Neutrophil (primary cell): ENCODE results near the gene ACAD11.

Experiments used
- H3K27ac ChIP-seq: fragments of 200-600 bp; sonication (generic); 2 replicates; pipeline ENCODE4 v1.5.1; 2016; ENCODE audit warnings: mild to moderate bottlenecking, moderate library complexity
- H3K27me3 ChIP-seq: fragments of 200-600 bp; sonication (generic); 2 replicates; pipeline ENCODE4 v1.6.0; 2016; ENCODE audit warnings: mild to moderate bottlenecking
- H3K36me3 ChIP-seq: fragments of 200-600 bp; sonication (generic); 2 replicates; pipeline ENCODE4 v1.5.1; 2017
- H3K4me1 ChIP-seq, 2 experiments: fragments of 200-600 bp in 1 of 2; sonication (generic) in 1 of 2; 1 replicate in 1 of 2; 2 replicates in 1 of 2; pipeline versions ENCODE4 v1.5.1 to v1.6.1; 2013 to 2016; ENCODE audit warnings: low read depth in 1 of 2, low read length in 1 of 2, mild to moderate bottlenecking in 1 of 2, moderate library complexity in 1 of 2; ENCODE audit not compliant: control insufficient read depth in 1 of 2, insufficient read depth in 1 of 2
- H3K4me3 ChIP-seq, 2 experiments: fragments of 200-600 bp in 1 of 2; sonication (generic) in 1 of 2; 1 replicate in 1 of 2; 2 replicates in 1 of 2; pipeline ENCODE4 v1.5.1; 2013 to 2016; ENCODE audit warnings: low read depth in 1 of 2, low read length in 1 of 2, mild to moderate bottlenecking in 1 of 2, moderate library complexity in 1 of 2
- H3K9me3 ChIP-seq: fragments of 200-600 bp; sonication (generic); 2 replicates; pipeline ENCODE4 v1.5.1; 2016
- CTCF ChIP-seq: fragments of 200-600 bp; sonication (generic); IDR thresholded peaks from 2 replicates; pipeline ENCODE4 v1.5.1; 2016; ENCODE audit warnings: antibody characterized with exemption

Gene ACAD11

GRCh38 chr3:132553826-132554225, 105.8 kb downstream of the ACAD11 start:
- TF ChIP-seq CTCF = no peak
- H3K27ac ChIP-seq = no peak overlapping the region
- H3K36me3 ChIP-seq = peaks cover 24% of the 10 kb centered on the region
- no peaks in the 10 kb centered on the region for H3K9me3 ChIP-seq
- H3K4me1 ChIP-seq = peaks cover 0 to 17% of the 10 kb centered on the region in 2 experiments
- H3K4me3 ChIP-seq = no peak overlapping the region
- H3K27me3 ChIP-seq = no peaks in the 10 kb centered on the region

GRCh38 chr3:132550579-132551305, 108.9 kb downstream of the ACAD11 start:
- Histone ChIP-seq H3K27ac (no peak overlapping the region), H3K4me1 (peaks cover 0 to 17% of the 10 kb centered on the region in 2 experiments), H3K36me3 (no peaks in the 10 kb centered on the region), H3K27me3 (no peaks in the 10 kb centered on the region), H3K9me3 (no peaks in the 10 kb centered on the region), H3K4me3 (no peak overlapping the region)
- TF ChIP-seq CTCF = no peak

GRCh38 chr3:132549890-132550578, 109.6 kb downstream of the ACAD11 start:
- H3K27ac ChIP-seq = no peak overlapping the region
- no peak for TF ChIP-seq CTCF
- no peaks in the 10 kb centered on the region for H3K36me3 ChIP-seq
- H3K27me3 ChIP-seq = no peaks in the 10 kb centered on the region
- no peaks in the 10 kb centered on the region for H3K9me3 ChIP-seq
- peaks cover 3 to 17% of the 10 kb centered on the region in 2 experiments for H3K4me1 ChIP-seq
- H3K4me3 ChIP-seq = no peak overlapping the region

- Histone ChIP-seq H3K36me3 (no peaks in the 10 kb centered on the region), H3K4me3 (no peak overlapping the region), H3K27ac (no peak overlapping the region), H3K9me3 (no peaks in the 10 kb centered on the region), H3K4me1 (peaks cover 3 to 17% of the 10 kb centered on the region in 2 experiments), H3K27me3 (no peaks in the 10 kb centered on the region)
- TF ChIP-seq CTCF = no peak
Measured at GRCh38 chr3:132549169-132549568, 110.4 kb downstream of the ACAD11 start.

- peaks cover 11 to 25% of the 10 kb centered on the region in 2 experiments for H3K4me1 ChIP-seq
- no peaks in the 10 kb centered on the region for H3K27me3 ChIP-seq
- H3K36me3 ChIP-seq = peaks cover 17% of the 10 kb centered on the region
- TF ChIP-seq CTCF = no peak
- H3K27ac ChIP-seq = no peak overlapping the region
- no peaks in the 10 kb centered on the region for H3K9me3 ChIP-seq
- no peak overlapping the region for H3K4me3 ChIP-seq
Measured at GRCh38 chr3:132545471-132545870, 114.1 kb downstream of the ACAD11 start.
